GM18526 (cell line): ENCODE measurements around the gene IFNL2.

Experiments used
- POLR2A ChIP-seq: IDR thresholded peaks from 3 replicates; pipeline ENCODE4 v1.6.1; 2011; ENCODE audit not compliant: insufficient read length; ENCODE audit errors: extremely low read depth

Gene IFNL2

GRCh38 chr19:39276740-39277139, 8.5 kb downstream of the IFNL2 start:
- no peak for TF ChIP-seq POLR2A

- TF ChIP-seq POLR2A: no peak
Observed at GRCh38 chr19:39277598-39277997, 9.4 kb downstream of the IFNL2 start.

GRCh38 chr19:39282021-39282420, 13.8 kb downstream of the IFNL2 start:
- no peak for TF ChIP-seq POLR2A

- no peak for TF ChIP-seq POLR2A
Observed at GRCh38 chr19:39284032-39284431, 15.8 kb downstream of the IFNL2 start.

- no peak for TF ChIP-seq POLR2A
Observed at GRCh38 chr19:39293394-39293793, 25.2 kb downstream of the IFNL2 start.

- TF ChIP-seq POLR2A: no peak
Observed at GRCh38 chr19:39296055-39296645, 28.0 kb downstream of the IFNL2 start, which contains the start of gene IFNL1. TSS of gene IFNL1 (plus strand) at chr19:39296407. CDS start at chr19:39296422, 15 bp downstream.

GRCh38 chr19:39296906-39297305, 28.7 kb downstream of the IFNL2 start:
- TF ChIP-seq POLR2A: no peak

- TF ChIP-seq POLR2A: no peak
Observed at GRCh38 chr19:39297931-39298634, 29.9 kb downstream of the IFNL2 start.

GRCh38 chr19:39299404-39299803, 31.2 kb downstream of the IFNL2 start:
- TF ChIP-seq POLR2A: no peak

- no peak for TF ChIP-seq POLR2A
Observed at GRCh38 chr19:39299832-39300231, 31.6 kb downstream of the IFNL2 start.

- TF ChIP-seq POLR2A: no peak
Observed at GRCh38 chr19:39301021-39301420, 32.8 kb downstream of the IFNL2 start.

- TF ChIP-seq POLR2A: no peak
Observed at GRCh38 chr19:39301562-39301961, 33.4 kb downstream of the IFNL2 start.

- TF ChIP-seq POLR2A: no peak
Observed at GRCh38 chr19:39303373-39304184, 35.4 kb downstream of the IFNL2 start.

GRCh38 chr19:39304185-39304513, 36.0 kb downstream of the IFNL2 start:
- TF ChIP-seq POLR2A: no peak

GRCh38 chr19:39304701-39305571, 36.7 kb downstream of the IFNL2 start:
- TF ChIP-seq POLR2A: no peak
